Neural progenitor cell (in vitro differentiated cells): ENCODE measurements around the gene SRRM1. TPM values are rescaled to one million over a fixed set of nuclear protein-coding genes. Genes with fewer than 3 reads are reported as not detected.

Source experiments
- DNase-seq: peaks from one replicate; pipeline ENCODE4 v3.0.0-alpha.2; 2016; ENCODE audit warnings: low spot score
- H2AFZ ChIP-seq: fragments of 200-600 bp; sonication (generic); replicated peaks from 2 replicates; pipeline ENCODE4 v1.6.1; 2016; ENCODE audit warnings: antibody characterized with exemption
- H3F3A ChIP-seq: fragments of 200-600 bp; sonication (generic); 2 replicates; pipeline ENCODE4 v1.6.1; 2016; ENCODE audit warnings: antibody characterized with exemption, low read depth
- H3K27ac ChIP-seq: fragments of 200-600 bp; sonication (generic); 2 replicates; pipeline ENCODE4 v1.5.1; 2016; ENCODE audit warnings: mild to moderate bottlenecking
- H3K27me3 ChIP-seq: fragments of 200-600 bp; sonication (generic); 2 replicates; pipeline ENCODE4 v1.6.1; 2016; ENCODE audit warnings: mild to moderate bottlenecking, moderate library complexity
- H3K36me3 ChIP-seq: fragments of 200-600 bp; sonication (generic); 2 replicates; pipeline ENCODE4 v1.5.1; 2016
- H3K4me1 ChIP-seq: fragments of 200-600 bp; sonication (generic); 2 replicates; pipeline ENCODE4 v1.6.1; 2016; ENCODE audit warnings: mixed run types
- H3K4me2 ChIP-seq: fragments of 200-600 bp; sonication (generic); 2 replicates; pipeline ENCODE4 v1.6.1; 2016
- H3K4me3 ChIP-seq: fragments of 200-600 bp; sonication (generic); 2 replicates; pipeline ENCODE4 v1.5.1; 2016
- H3K79me2 ChIP-seq: fragments of 200-600 bp; sonication (generic); 2 replicates; pipeline ENCODE4 v1.6.1; 2016; ENCODE audit warnings: low read depth
- H3K9ac ChIP-seq: fragments of 200-600 bp; sonication (generic); 2 replicates; pipeline ENCODE4 v1.6.1; 2016
- H3K9me3 ChIP-seq: fragments of 200-600 bp; sonication (generic); 2 replicates; pipeline ENCODE4 v1.5.1; 2016; ENCODE audit warnings: low read depth
- H4K20me1 ChIP-seq: fragments of 200-600 bp; sonication (generic); 2 replicates; pipeline ENCODE4 v1.6.1; 2016; ENCODE audit warnings: low read depth
- H3K27ac Mint-ChIP-seq: 3 replicates; pipeline ENCODE4 v1.8.0; 2021; ENCODE audit warnings: mixed read lengths
- H3K27me3 Mint-ChIP-seq: 2 replicates; pipeline ENCODE4 v1.8.0; 2022; ENCODE audit warnings: low read depth, mild to moderate bottlenecking, inconsistent platforms, moderate library complexity, mixed read lengths; ENCODE audit not compliant: insufficient read depth
- H3K36me3 Mint-ChIP-seq: 3 replicates; pipeline ENCODE4 v1.8.0; 2021; ENCODE audit warnings: mixed read lengths
- H3K4me1 Mint-ChIP-seq: 3 replicates; pipeline ENCODE4 v1.8.0; 2021; ENCODE audit warnings: mixed read lengths
- H3K4me3 Mint-ChIP-seq: 3 replicates; pipeline ENCODE4 v1.8.0; 2021; ENCODE audit warnings: mild to moderate bottlenecking, moderate library complexity, mixed read lengths
- H3K9me3 Mint-ChIP-seq: 3 replicates; pipeline ENCODE4 v1.8.0; 2020; ENCODE audit warnings: mixed read lengths
- CTCF ChIP-seq: fragments of 200-600 bp; sonication (generic); IDR thresholded peaks from 2 replicates; pipeline ENCODE4 v1.5.1; 2017; ENCODE audit warnings: antibody characterized with exemption, mild to moderate bottlenecking
- EZH2 ChIP-seq: fragments of 200-600 bp; sonication (generic); IDR thresholded peaks from 2 replicates; pipeline ENCODE4 v1.6.1; 2017; ENCODE audit warnings: antibody characterized with exemption, mild to moderate bottlenecking, moderate library complexity
- EZH2phosphoT487 ChIP-seq: fragments of 200-600 bp; sonication (generic); IDR thresholded peaks from 2 replicates; pipeline ENCODE4 v1.6.1; 2017; ENCODE audit warnings: antibody characterized with exemption
- total RNA-seq: library from RNA; depleted of rRNA; stranded (reverse); fragments of >200 nt; gene quantifications from 2 replicates; pipeline ENCODE4 v1.2.3, GENCODE V29; 2015; ENCODE audit warnings: low replicate concordance

Gene SRRM1
- total RNA-seq, 1 donor from 2014 or later = 164 TPM

- no peak overlapping the region for H3K4me2 ChIP-seq
- H3K4me3 ChIP-seq = no peak overlapping the region
- peak overlapping the region; percentile 39 for H3K4me3 Mint-ChIP-seq
- no peaks in the 10 kb centered on the region for H3K27me3 ChIP-seq
- no peak overlapping the region for H3K27ac Mint-ChIP-seq
- H3K4me1 ChIP-seq = no peaks in the 10 kb centered on the region
- no peaks in the 10 kb centered on the region for H3F3A ChIP-seq
- H4K20me1 ChIP-seq = no peaks in the 10 kb centered on the region
- no peak overlapping the region for H3K27ac ChIP-seq
- H3K9me3 Mint-ChIP-seq = peaks cover 3% of the 10 kb centered on the region
- TF ChIP-seq CTCF (no peak), EZH2phosphoT487 (no peak)
- peaks cover 13% of the 10 kb centered on the region for H3K27me3 Mint-ChIP-seq
- no peaks in the 10 kb centered on the region for H3K4me1 Mint-ChIP-seq
- no peaks in the 10 kb centered on the region for H3K79me2 ChIP-seq
- H3K36me3 Mint-ChIP-seq = no peaks in the 10 kb centered on the region
- no peaks in the 10 kb centered on the region for H3K9me3 ChIP-seq
- no peak for DNase-seq
- no peak overlapping the region for H2AFZ ChIP-seq
- H3K9ac ChIP-seq = no peak overlapping the region
- no peaks in the 10 kb centered on the region for H3K36me3 ChIP-seq
Observed at GRCh38 chr1:24713736-24714135, 70.6 kb downstream of the SRRM1 start.

- Histone ChIP-seq H3K4me3 (no peak overlapping the region), H2AFZ (no peak overlapping the region), H3K9ac (no peak overlapping the region), H3K79me2 (no peaks in the 10 kb centered on the region), H3F3A (no peaks in the 10 kb centered on the region), H3K27ac (no peak overlapping the region), H4K20me1 (no peaks in the 10 kb centered on the region), H3K9me3 (no peaks in the 10 kb centered on the region), H3K4me2 (no peak overlapping the region), H3K27me3 (no peaks in the 10 kb centered on the region), H3K36me3 (no peaks in the 10 kb centered on the region), H3K4me1 (no peaks in the 10 kb centered on the region)
- Mint-ChIP-seq H3K27ac (no peak overlapping the region), H3K9me3 (peaks cover 3% of the 10 kb centered on the region), H3K4me3 (no peak overlapping the region), H3K27me3 (peaks cover 12% of the 10 kb centered on the region), H3K4me1 (no peaks in the 10 kb centered on the region), H3K36me3 (no peaks in the 10 kb centered on the region)
- no peak for DNase-seq
- TF ChIP-seq CTCF (no peak), EZH2phosphoT487 (no peak), EZH2 (no peak)
Observed at GRCh38 chr1:24714859-24715520, 71.9 kb downstream of the SRRM1 start.

GRCh38 chr1:24715658-24716057 lies 72.6 kb downstream of the SRRM1 start:
- no peak for DNase-seq
- Histone ChIP-seq H3K4me3 (no peak overlapping the region), H4K20me1 (no peaks in the 10 kb centered on the region), H3K9me3 (no peaks in the 10 kb centered on the region), H3K9ac (no peak overlapping the region), H3K79me2 (no peaks in the 10 kb centered on the region), H3K36me3 (no peaks in the 10 kb centered on the region), H3K27ac (no peak overlapping the region), H2AFZ (no peak overlapping the region), H3K4me2 (no peak overlapping the region), H3F3A (no peaks in the 10 kb centered on the region), H3K27me3 (no peaks in the 10 kb centered on the region), H3K4me1 (no peaks in the 10 kb centered on the region)
- H3K27me3 Mint-ChIP-seq = peaks cover 13% of the 10 kb centered on the region
- no peaks in the 10 kb centered on the region for H3K4me1 Mint-ChIP-seq
- peaks cover 3% of the 10 kb centered on the region for H3K9me3 Mint-ChIP-seq
- no peaks in the 10 kb centered on the region for H3K36me3 Mint-ChIP-seq
- no peak overlapping the region for H3K27ac Mint-ChIP-seq
- no peak overlapping the region for H3K4me3 Mint-ChIP-seq
- no peak for TF ChIP-seq EZH2

- DNase-seq = no peak
- Histone ChIP-seq H3K9me3 (no peaks in the 10 kb centered on the region), H3K36me3 (no peaks in the 10 kb centered on the region), H2AFZ (no peak overlapping the region), H3K79me2 (no peaks in the 10 kb centered on the region), H3K27me3 (no peaks in the 10 kb centered on the region), H3K4me3 (no peak overlapping the region), H4K20me1 (no peaks in the 10 kb centered on the region), H3K27ac (no peak overlapping the region), H3K9ac (no peak overlapping the region), H3K4me2 (no peak overlapping the region), H3K4me1 (no peaks in the 10 kb centered on the region), H3F3A (no peaks in the 10 kb centered on the region)
- Mint-ChIP-seq H3K36me3 (no peaks in the 10 kb centered on the region), H3K9me3 (peaks cover 3% of the 10 kb centered on the region), H3K27ac (no peak overlapping the region), H3K27me3 (peaks cover 15% of the 10 kb centered on the region), H3K4me3 (no peak overlapping the region), H3K4me1 (peaks cover 4% of the 10 kb centered on the region)
- no peak for TF ChIP-seq EZH2phosphoT487
- TF ChIP-seq CTCF = no peak
- no peak for TF ChIP-seq EZH2
Observed at GRCh38 chr1:24717887-24718650, 75.0 kb downstream of the SRRM1 start.
